H1 (cell line): ENCODE data around the gene AGFG2. TPM values are rescaled to one million over a fixed set of nuclear protein-coding genes. Genes with fewer than 3 reads are reported as not detected.

Experiments used
- CBX8 ChIP-seq: fragments of 300-800, 300-1000 bp; sonication (generic); IDR thresholded peaks from 2 replicates; pipeline ENCODE4 v1.7.1; 2016; ENCODE audit warnings: low read depth, low read length, borderline replicate concordance
- MAX ChIP-seq: IDR thresholded peaks from 2 replicates; pipeline ENCODE4 v1.6.1; 2012; ENCODE audit warnings: inconsistent platforms
- SIN3A ChIP-seq, 2 experiments: IDR thresholded peaks in 1 of 2; conservative IDR thresholded peaks in 1 of 2; 2 replicates each; pipeline ENCODE4 v1.6.1; 2011 to 2012; ENCODE audit warnings: low read length in 2 of 2, improper control_type of control experiment in 1 of 2, low read depth in 1 of 2, mild to moderate bottlenecking in 1 of 2
- polyA plus RNA-seq, 7 experiments: library from polyadenylated mRNA; depleted of rRNA in 3 of 7; stranded (reverse) in 5 of 7; unstranded in 2 of 7; fragments of >200 nt in 5 of 7; fragments of 200-250 nt in 2 of 7; gene quantifications; 1 replicate in 5 of 7; 2 replicates in 1 of 7; 4 replicates in 1 of 7; pipeline versions ENCODE4 v1.2.1 to v1.2.3, GENCODE V29; 2011 to 2013; ENCODE audit warnings: missing spikeins in 2 of 7, mixed read lengths in 2 of 7
- total RNA-seq: library from RNA; stranded (reverse); fragmentation: NEBNext Ultra II Directional; extraction: Animal tissue kit (Norgen Biotek cat#: 25700); gene quantifications from 2 replicates; pipeline ENCODE4 v1.2.1, GENCODE V29; 2021

The AGFG2 gene
- total and polyA plus RNA-seq, 2 of the 8 experiments (the other 6 are each of a cell fraction or from before 2014, with no cell fraction given): 7.6 to 11.2 TPM

- TF ChIP-seq CBX8 (no peak), MAX (no peak), SIN3A (conservative IDR thresholded peaks at IDR 0.05 in 1 of 2, IDR thresholded peaks at IDR 0.05 in 1 of 2; ENCODE audit: low read depth in 1 of 2, low read length in 2 of 2) (no peak)
These were observed 59.4 kb downstream of the AGFG2 start (continued) for GRCh38 chr7:100598425-100598824.
